GM23248 (cell line): ENCODE measurements around the gene FAM89A. TPM values are rescaled to one million over a fixed set of nuclear protein-coding genes. Genes with fewer than 3 reads are reported as not detected.

ENCODE experiments used
- DNase-seq: peaks from one replicate; pipeline ENCODE4 v3.0.0-alpha.2; 2015
- H2AFZ ChIP-seq: fragments of 200-600 bp; sonication (generic); 2 replicates; pipeline ENCODE4 v1.6.1; 2016; ENCODE audit warnings: antibody characterized with exemption
- H3F3A ChIP-seq: fragments of 200-600 bp; sonication (generic); 2 replicates; pipeline ENCODE4 v1.6.1; 2016; ENCODE audit warnings: mild to moderate bottlenecking, antibody characterized with exemption, mixed run types; ENCODE audit not compliant: insufficient read depth
- H3K27ac ChIP-seq: fragments of 200-600 bp; sonication (generic); 2 replicates; pipeline ENCODE4 v1.5.1; 2016; ENCODE audit warnings: mild to moderate bottlenecking
- H3K27me3 ChIP-seq: fragments of 200-600 bp; sonication (generic); replicated peaks from 2 replicates; pipeline ENCODE4 v1.6.1; 2016; ENCODE audit warnings: mild to moderate bottlenecking; ENCODE audit not compliant: insufficient read depth
- H3K36me3 ChIP-seq: fragments of 200-600 bp; sonication (generic); 2 replicates; pipeline ENCODE4 v1.6.1; 2016; ENCODE audit warnings: low read depth, mild to moderate bottlenecking
- H3K4me1 ChIP-seq: fragments of 200-600 bp; sonication (generic); 2 replicates; pipeline ENCODE4 v1.6.1; 2016; ENCODE audit warnings: mild to moderate bottlenecking; ENCODE audit not compliant: insufficient read depth
- H3K4me2 ChIP-seq: fragments of 200-600 bp; sonication (generic); one replicate; pipeline ENCODE4 v1.6.1; 2016; ENCODE audit warnings: mild to moderate bottlenecking; ENCODE audit not compliant: unreplicated experiment
- H3K4me3 ChIP-seq: fragments of 200-600 bp; sonication (generic); 2 replicates; pipeline ENCODE4 v1.5.1; 2016; ENCODE audit warnings: mild to moderate bottlenecking
- H3K79me2 ChIP-seq: fragments of 200-600 bp; sonication (generic); 2 replicates; pipeline ENCODE4 v1.6.1; 2016; ENCODE audit warnings: mild to moderate bottlenecking; ENCODE audit not compliant: insufficient read depth
- H3K9ac ChIP-seq: fragments of 200-600 bp; sonication (generic); 2 replicates; pipeline ENCODE4 v1.6.1; 2016; ENCODE audit warnings: mild to moderate bottlenecking
- H3K9me2 ChIP-seq: fragments of 200-600 bp; sonication (generic); 2 replicates; pipeline ENCODE4 v1.6.1; 2016; ENCODE audit warnings: mixed run types, mild to moderate bottlenecking, moderate library complexity; ENCODE audit not compliant: insufficient read depth
- H3K9me3 ChIP-seq: fragments of 200-600 bp; sonication (generic); one replicate; pipeline ENCODE4 v1.6.1; 2017; ENCODE audit warnings: low read depth
- H4K20me1 ChIP-seq: fragments of 200-600 bp; sonication (generic); 2 replicates; pipeline ENCODE4 v1.6.0; 2016; ENCODE audit not compliant: insufficient read depth
- EZH2 ChIP-seq: fragments of 200-600 bp; sonication (generic); IDR thresholded peaks from 2 replicates; pipeline ENCODE4 v1.6.1; 2018; ENCODE audit warnings: antibody characterized with exemption, mild to moderate bottlenecking; ENCODE audit not compliant: insufficient read depth, poor library complexity, severe bottlenecking
- EZH2phosphoT487 ChIP-seq: fragments of 200-600 bp; sonication (generic); IDR thresholded peaks from 2 replicates; pipeline ENCODE4 v1.6.1; 2018; ENCODE audit warnings: antibody characterized with exemption, moderate library complexity, mild to moderate bottlenecking, low read depth; ENCODE audit not compliant: insufficient read depth
- whole genome bisulfite sequencing, 2 experiments: methylation state at CpG; one replicate each; pipeline ENCODE4 v1.1.6; 2015 to 2017; ENCODE audit warnings: low lambda C conversion rate in 2 of 2, low coverage in 1 of 2; ENCODE audit errors: missing lambda C conversion rate in 2 of 2; 5-methylcytosine and 5-hydroxymethylcytosine counted together
- in situ Hi-C: fragments of 300-500 bp; cut with MboI; formaldehyde crosslinking; loops from 2 replicates; pipeline ENCODE4 v1.15.0; 2020
- polyA plus RNA-seq: library from polyadenylated mRNA; unstranded; fragments of >200 nt; fragmentation: Nextera tagmentation; extraction: Ambion mirVana; gene quantifications from 2 replicates; pipeline ENCODE4 v1.2.1, GENCODE V29; 2016
- total RNA-seq: library from RNA; depleted of rRNA; stranded (reverse); fragments of >200 nt; shearing (Covaris generic); gene quantifications from 2 replicates; pipeline ENCODE4 v1.2.3, GENCODE V29; 2014

Gene FAM89A
- total and polyA plus RNA-seq, 2 experiments from 2014 or later, result 3.1 to 6.3 TPM

DNA sequence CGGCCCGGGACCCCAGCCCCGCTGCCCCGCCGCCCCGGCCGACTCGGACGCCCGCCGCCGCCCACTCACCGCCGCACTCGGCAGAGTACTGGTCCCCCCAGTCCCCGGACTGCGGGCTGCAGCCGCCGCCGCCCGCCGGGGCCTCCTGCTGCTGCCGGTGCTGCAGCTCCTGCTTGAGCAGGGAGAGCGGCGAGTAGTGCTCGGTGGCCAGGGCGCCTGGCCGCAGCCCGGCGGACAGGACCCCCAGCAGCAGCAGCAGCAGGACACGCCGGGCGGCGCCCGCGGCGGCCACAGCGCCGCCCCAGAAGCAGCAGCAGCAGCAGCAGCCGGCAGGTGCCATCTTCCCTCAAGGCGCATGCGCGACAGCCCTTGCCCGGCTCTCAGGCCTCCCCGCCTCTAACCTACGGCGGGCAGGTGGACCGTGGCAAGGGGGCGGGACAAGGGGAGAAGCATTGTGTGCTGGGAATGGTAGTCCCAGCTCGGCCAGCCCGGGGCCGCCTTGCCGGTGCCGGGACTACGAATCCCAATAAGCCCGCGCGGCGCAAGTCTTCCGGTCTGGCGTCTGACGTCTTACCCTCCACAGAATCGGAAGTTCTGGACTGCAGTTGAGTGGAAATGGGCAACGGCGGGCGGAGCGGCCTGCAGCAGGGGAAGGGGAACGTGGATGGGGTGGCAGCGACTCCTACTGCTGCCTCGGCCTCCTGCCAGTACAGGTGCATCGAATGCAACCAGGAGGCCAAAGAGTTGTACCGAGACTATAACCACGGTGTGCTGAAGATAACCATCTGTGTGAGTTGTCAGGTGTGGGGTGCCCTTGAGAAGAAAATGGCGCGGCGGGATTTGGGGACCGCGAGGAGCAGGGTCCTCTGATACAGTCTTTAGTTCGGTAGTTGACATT, 61.3 kb downstream of the FAM89A start, which contains the start of the genes ARV1 and TTC13:
TSS of gene ARV1 (plus strand) at position 604 of the 898 bp plus-strand sequence. CDS start at position 616, 12 bp downstream.
TSS of gene TTC13 (minus strand) at position 371 of the 898 bp plus-strand sequence. CDS start at position 340, 31 bp downstream.
- in situ Hi-C loops, result no loop called here

DNA sequence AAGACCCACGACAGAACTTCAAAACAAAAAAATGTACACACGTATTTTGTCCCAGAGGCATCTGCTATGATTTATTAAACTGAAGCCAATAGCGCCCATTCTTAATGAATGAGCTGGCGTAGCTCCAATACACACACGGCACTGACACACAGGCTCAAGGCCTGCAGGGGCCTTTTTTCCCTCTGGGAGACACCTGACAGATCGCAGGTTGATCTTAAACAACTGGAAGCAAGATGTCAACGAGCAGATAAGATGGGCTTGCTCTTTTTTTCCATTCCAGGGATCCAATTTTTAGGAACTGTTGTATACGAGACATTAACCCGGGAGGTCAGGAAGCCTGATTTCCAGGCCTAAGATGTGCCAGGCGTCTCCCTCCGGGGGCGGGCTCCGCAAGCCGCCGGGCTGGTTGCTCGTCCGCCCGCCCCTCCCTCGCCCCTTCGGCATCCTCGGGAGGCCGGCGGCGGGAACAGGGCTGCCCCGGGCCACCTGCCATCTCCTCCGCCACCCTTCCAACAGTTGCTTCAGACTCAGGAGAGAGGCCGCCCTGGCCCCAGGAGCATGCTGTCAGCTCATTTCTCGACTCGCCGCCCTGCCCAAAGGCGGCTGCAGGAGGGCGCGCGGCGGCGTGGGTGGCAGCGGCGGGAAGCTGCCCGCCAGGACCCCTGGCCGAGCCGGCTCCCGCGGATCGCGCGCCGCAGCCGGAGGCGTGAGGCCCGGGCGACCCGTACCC, 62.1 kb downstream of the FAM89A start:
- H4K20me1 ChIP-seq, result no peaks in the 10 kb centered on the region
- H3K27me3 ChIP-seq, result no peaks in the 10 kb centered on the region
- peaks cover 4% of the 10 kb centered on the region; the same call in 1 of the 2 replicates for H3K9me2 ChIP-seq
- peak overlapping the region; percentile 96 for H2AFZ ChIP-seq
- H3K4me2 ChIP-seq, result peak overlapping the region; percentile 81
- peaks cover 23% of the 10 kb centered on the region for H3F3A ChIP-seq
- H3K9me3 ChIP-seq, result no peaks in the 10 kb centered on the region
- H3K36me3 ChIP-seq, result 0 out of 2 replicates have a peak, but pooled peaks cover 4% of the 10 kb centered on the region
- peaks cover 49% of the 10 kb centered on the region for H3K79me2 ChIP-seq
- H3K4me3 ChIP-seq, result peak overlapping the region; percentile 96
- WGBS, 2 experiments, result 4% methylated on average over 28 to 43 of the region's 52 CpGs
- peak; percentile 60 for DNase-seq
- H3K4me1 ChIP-seq, result peaks cover 21% of the 10 kb centered on the region
- peak overlapping the region; percentile 38 for H3K9ac ChIP-seq
- TF ChIP-seq EZH2phosphoT487 (no peak), EZH2 (no peak)
- no peak overlapping the region for H3K27ac ChIP-seq
- in situ Hi-C loops, result no loop called here

More for the DNA sequence above, 61.3 kb downstream of the FAM89A start, which contains the start of the genes ARV1 and TTC13:
- Histone ChIP-seq H3K4me3 (peak within 1 kb of the TSS; percentile 96), H4K20me1 (no peaks in the 10 kb centered on the region), H3K79me2 (peaks cover 54% of the 10 kb centered on the region), H3K27me3 (no peaks in the 10 kb centered on the region), H3K9me3 (no peaks in the 10 kb centered on the region), H3K4me1 (peaks cover 25% of the 10 kb centered on the region), H3K9ac (peak within 1 kb of the TSS; percentile 75), H3K4me2 (peak within 1 kb of the TSS; percentile 81), H3K9me2 (no peaks in the 10 kb centered on the region), H2AFZ (peak within 1 kb of the TSS; percentile 96), H3F3A (peaks cover 27% of the 10 kb centered on the region), H3K27ac (no peak within 1 kb of the TSS), H3K36me3 (0 out of 2 replicates have a peak, but pooled peaks cover 4% of the 10 kb centered on the region)
- DNase-seq, result peak; percentile 100
- TF ChIP-seq EZH2 (no peak), EZH2phosphoT487 (no peak)
- WGBS, 2 experiments, result 1% methylated on average over 50 to 79 of the region's 79 CpGs

DNA sequence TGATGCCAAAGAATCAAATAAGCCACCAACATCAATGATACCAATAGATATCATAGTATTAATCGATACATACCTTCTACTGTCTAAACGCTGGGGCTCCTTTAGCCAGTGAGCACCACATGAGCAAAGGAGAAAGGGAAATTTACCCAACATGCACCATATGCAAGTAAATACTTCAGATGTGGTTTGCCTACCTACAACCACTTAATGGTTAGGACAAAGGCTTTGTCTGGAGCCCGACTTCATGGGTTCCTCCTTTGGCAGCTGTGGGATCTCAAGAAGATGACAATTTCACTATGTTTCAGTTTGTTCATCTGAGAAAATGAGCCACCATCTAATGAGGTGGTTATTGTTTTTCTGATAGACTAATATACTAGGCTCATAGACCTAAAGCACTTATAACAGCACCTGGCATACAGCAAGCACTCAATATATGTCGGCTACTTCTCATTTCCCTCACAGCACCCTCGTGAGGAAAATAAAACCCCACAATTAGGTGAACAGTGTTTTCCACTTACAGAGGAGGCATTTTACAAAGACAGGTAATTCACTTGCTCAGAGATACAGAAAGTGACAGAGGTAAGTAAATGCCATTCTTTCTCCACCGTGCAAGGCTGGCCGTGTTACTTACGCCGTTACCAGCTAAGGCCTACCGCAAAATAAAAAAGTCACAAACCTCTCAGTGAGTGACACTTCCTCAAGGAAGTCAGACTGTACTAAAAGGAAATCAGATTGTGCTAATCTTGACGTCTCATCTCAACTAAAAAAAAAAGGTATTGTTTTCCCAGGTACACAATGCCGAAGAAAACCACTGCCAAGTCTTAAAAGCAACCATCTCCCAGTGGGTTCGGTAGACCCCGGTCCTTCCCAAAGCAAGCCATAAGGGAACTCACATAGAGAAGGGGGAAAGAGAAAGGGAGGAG, 63.0 kb downstream of the FAM89A start:
- no peak for TF ChIP-seq EZH2phosphoT487
- TF ChIP-seq EZH2, result no peak

More for the DNA sequence above, 63.0 kb downstream of the FAM89A start:
- Histone ChIP-seq H3F3A (peaks cover 17% of the 10 kb centered on the region), H3K9me2 (peaks cover 4% of the 10 kb centered on the region; the same call in 1 of the 2 replicates), H3K4me3 (peak overlapping the region; percentile 96; the same call in 1 of the 2 replicates), H3K27me3 (no peaks in the 10 kb centered on the region), H3K27ac (no peak overlapping the region), H3K9ac (no peak overlapping the region), H3K9me3 (no peaks in the 10 kb centered on the region), H3K36me3 (0 out of 2 replicates have a peak, but pooled peaks cover 3% of the 10 kb centered on the region), H2AFZ (peak overlapping the region; percentile 96), H3K4me1 (peaks cover 18% of the 10 kb centered on the region), H4K20me1 (no peaks in the 10 kb centered on the region), H3K79me2 (peaks cover 47% of the 10 kb centered on the region), H3K4me2 (peak overlapping the region; percentile 81)
- DNase-seq, result no peak
- in situ Hi-C loops, result no loop called here
- WGBS, 2 experiments, result 95 to 96% methylated on average over 14 of the region's 14 CpGs
